Chondrocyte (in vitro differentiated cells): ENCODE measurements around the gene ATF3. TPM values are rescaled to one million over a fixed set of nuclear protein-coding genes. Genes with fewer than 3 reads are reported as not detected.

ENCODE experiments used
- DNase-seq: peaks from one replicate; pipeline ENCODE4 v3.0.0; 2021; ENCODE audit warnings: mixed read lengths, low spot score
- H3K27ac Mint-ChIP-seq: one replicate; pipeline ENCODE4 v1.8.0; 2021; ENCODE audit warnings: mild to moderate bottlenecking, moderate library complexity, mixed read lengths; ENCODE audit not compliant: unreplicated experiment
- H3K27me3 Mint-ChIP-seq: 2 replicates; pipeline ENCODE4 v1.8.0; 2021; ENCODE audit warnings: low read depth, mixed read lengths
- H3K36me3 Mint-ChIP-seq: 2 replicates; pipeline ENCODE4 v1.8.0; 2021; ENCODE audit warnings: low read depth, mixed read lengths
- H3K4me1 Mint-ChIP-seq: 2 replicates; pipeline ENCODE4 v1.8.0; 2021; ENCODE audit warnings: low read depth, mild to moderate bottlenecking, mixed read lengths
- H3K4me3 Mint-ChIP-seq: one replicate; pipeline ENCODE4 v1.8.0; 2021; ENCODE audit warnings: mild to moderate bottlenecking, moderate library complexity, mixed read lengths; ENCODE audit not compliant: unreplicated experiment
- H3K9me3 Mint-ChIP-seq: 2 replicates; pipeline ENCODE4 v1.8.0; 2021; ENCODE audit warnings: low read depth, mixed read lengths
- CTCF ChIP-seq: fragments of 200-600 bp; sonication (generic); IDR thresholded peaks from 2 replicates; pipeline ENCODE4 v1.5.0; 2021; ENCODE audit warnings: antibody characterized with exemption, mild to moderate bottlenecking, moderate library complexity
- total RNA-seq: library from RNA; stranded (reverse); gene quantifications from 3 replicates; pipeline ENCODE4 v1.2.1, GENCODE V29; 2021

The ATF3 gene
- total RNA-seq, 1 donor from 2014 or later, result 50.2 TPM

GRCh38 chr1:212624976-212625501, 16.5 kb downstream of the ATF3 start:
- no peaks in the 10 kb centered on the region for H3K9me3 Mint-ChIP-seq
- TF ChIP-seq CTCF, result no peak
- peaks cover 5% of the 10 kb centered on the region for H3K36me3 Mint-ChIP-seq
- no peak for DNase-seq
- H3K27me3 Mint-ChIP-seq, result peaks cover 8% of the 10 kb centered on the region
- no peaks in the 10 kb centered on the region for H3K4me1 Mint-ChIP-seq
- H3K27ac Mint-ChIP-seq, result no peak overlapping the region
- H3K4me3 Mint-ChIP-seq, result no peak overlapping the region

GRCh38 chr1:212625781-212626450, 17.4 kb downstream of the ATF3 start:
- H3K9me3 Mint-ChIP-seq, result no peaks in the 10 kb centered on the region
- DNase-seq, result no peak
- no peak for TF ChIP-seq CTCF
- no peak overlapping the region for H3K27ac Mint-ChIP-seq
- H3K4me1 Mint-ChIP-seq, result no peaks in the 10 kb centered on the region
- no peak overlapping the region for H3K4me3 Mint-ChIP-seq
- H3K27me3 Mint-ChIP-seq, result peaks cover 8% of the 10 kb centered on the region
- no peaks in the 10 kb centered on the region for H3K36me3 Mint-ChIP-seq

- H3K4me3 Mint-ChIP-seq, result no peak overlapping the region
- no peaks in the 10 kb centered on the region for H3K4me1 Mint-ChIP-seq
- no peaks in the 10 kb centered on the region for H3K36me3 Mint-ChIP-seq
- DNase-seq, result no peak
- TF ChIP-seq CTCF, result no peak
- no peak overlapping the region for H3K27ac Mint-ChIP-seq
- H3K27me3 Mint-ChIP-seq, result peaks cover 10% of the 10 kb centered on the region
- H3K9me3 Mint-ChIP-seq, result no peaks in the 10 kb centered on the region
Measured at GRCh38 chr1:212628046-212628445, 19.5 kb downstream of the ATF3 start.

GRCh38 chr1:212628813-212629415, 20.4 kb downstream of the ATF3 start:
- Mint-ChIP-seq H3K4me1 (no peaks in the 10 kb centered on the region), H3K9me3 (no peaks in the 10 kb centered on the region), H3K27ac (no peak overlapping the region), H3K27me3 (peaks cover 10% of the 10 kb centered on the region), H3K4me3 (no peak overlapping the region), H3K36me3 (no peaks in the 10 kb centered on the region)
- TF ChIP-seq CTCF, result no peak
- no peak for DNase-seq

GRCh38 chr1:212629450-212630157, 21.0 kb downstream of the ATF3 start:
- no peak overlapping the region for H3K27ac Mint-ChIP-seq
- TF ChIP-seq CTCF, result no peak
- H3K9me3 Mint-ChIP-seq, result peaks cover 3% of the 10 kb centered on the region
- no peak for DNase-seq
- H3K4me1 Mint-ChIP-seq, result no peaks in the 10 kb centered on the region
- peaks cover 7% of the 10 kb centered on the region for H3K27me3 Mint-ChIP-seq
- H3K36me3 Mint-ChIP-seq, result peaks cover 2% of the 10 kb centered on the region
- H3K4me3 Mint-ChIP-seq, result no peak overlapping the region
